Measurements from ENCODE around the gene FAM20B.

Gene FAM20B

DNA sequence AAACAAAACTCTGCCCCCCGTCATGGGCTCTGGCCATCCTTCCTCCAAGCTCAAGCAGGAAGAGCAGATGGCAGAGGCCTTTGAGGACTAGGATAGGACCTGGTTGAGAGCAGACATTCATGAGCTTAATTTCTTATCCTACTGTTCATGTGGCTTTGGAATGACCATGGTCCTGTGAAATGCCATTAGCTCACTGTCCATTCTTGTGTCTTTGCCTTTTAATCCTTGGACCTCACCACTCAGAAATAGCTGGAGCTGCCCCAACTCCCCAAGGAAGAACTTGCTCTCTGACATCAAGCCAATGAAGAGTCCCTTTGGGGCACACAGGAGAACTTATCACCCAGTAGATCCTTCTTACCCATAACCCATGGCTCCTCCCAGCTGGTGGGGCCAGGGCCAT, 11.6 kb upstream of the FAM20B start:
- TF ChIP-seq POLR2AphosphoS5 (IDR thresholded peaks at IDR 0.05; ENCODE audit: low read depth, low read length): no peak
- TF ChIP-seq TAF1 (IDR thresholded peaks at IDR 0.05; ENCODE audit: borderline replicate concordance, insufficient read depth, low read length): no peak
- TF ChIP-seq, protein P1, sequence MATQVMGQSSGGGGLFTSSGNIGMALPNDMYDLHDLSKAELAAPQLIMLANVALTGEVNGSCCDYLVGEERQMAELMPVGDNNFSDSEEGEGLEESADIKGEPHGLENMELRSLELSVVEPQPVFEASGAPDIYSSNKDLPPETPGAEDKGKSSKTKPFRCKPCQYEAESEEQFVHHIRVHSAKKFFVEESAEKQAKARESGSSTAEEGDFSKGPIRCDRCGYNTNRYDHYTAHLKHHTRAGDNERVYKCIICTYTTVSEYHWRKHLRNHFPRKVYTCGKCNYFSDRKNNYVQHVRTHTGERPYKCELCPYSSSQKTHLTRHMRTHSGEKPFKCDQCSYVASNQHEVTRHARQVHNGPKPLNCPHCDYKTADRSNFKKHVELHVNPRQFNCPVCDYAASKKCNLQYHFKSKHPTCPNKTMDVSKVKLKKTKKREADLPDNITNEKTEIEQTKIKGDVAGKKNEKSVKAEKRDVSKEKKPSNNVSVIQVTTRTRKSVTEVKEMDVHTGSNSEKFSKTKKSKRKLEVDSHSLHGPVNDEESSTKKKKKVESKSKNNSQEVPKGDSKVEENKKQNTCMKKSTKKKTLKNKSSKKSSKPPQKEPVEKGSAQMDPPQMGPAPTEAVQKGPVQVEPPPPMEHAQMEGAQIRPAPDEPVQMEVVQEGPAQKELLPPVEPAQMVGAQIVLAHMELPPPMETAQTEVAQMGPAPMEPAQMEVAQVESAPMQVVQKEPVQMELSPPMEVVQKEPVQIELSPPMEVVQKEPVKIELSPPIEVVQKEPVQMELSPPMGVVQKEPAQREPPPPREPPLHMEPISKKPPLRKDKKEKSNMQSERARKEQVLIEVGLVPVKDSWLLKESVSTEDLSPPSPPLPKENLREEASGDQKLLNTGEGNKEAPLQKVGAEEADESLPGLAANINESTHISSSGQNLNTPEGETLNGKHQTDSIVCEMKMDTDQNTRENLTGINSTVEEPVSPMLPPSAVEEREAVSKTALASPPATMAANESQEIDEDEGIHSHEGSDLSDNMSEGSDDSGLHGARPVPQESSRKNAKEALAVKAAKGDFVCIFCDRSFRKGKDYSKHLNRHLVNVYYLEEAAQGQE (IDR thresholded peaks at IDR 0.05; ENCODE audit: insufficient read depth in 1 of 2, low read depth in 2 of 2, low read length in 2 of 2): no peak
- TF ChIP-seq FOXP2 (optimal IDR thresholded peaks at IDR 0.05; ENCODE audit: borderline replicate concordance, extremely low read depth, extremely low read length, insufficient read depth): no peak
- TF ChIP-seq SIN3A (IDR thresholded peaks at IDR 0.05; ENCODE audit: borderline replicate concordance, insufficient read depth, low read length): no peak

DNA sequence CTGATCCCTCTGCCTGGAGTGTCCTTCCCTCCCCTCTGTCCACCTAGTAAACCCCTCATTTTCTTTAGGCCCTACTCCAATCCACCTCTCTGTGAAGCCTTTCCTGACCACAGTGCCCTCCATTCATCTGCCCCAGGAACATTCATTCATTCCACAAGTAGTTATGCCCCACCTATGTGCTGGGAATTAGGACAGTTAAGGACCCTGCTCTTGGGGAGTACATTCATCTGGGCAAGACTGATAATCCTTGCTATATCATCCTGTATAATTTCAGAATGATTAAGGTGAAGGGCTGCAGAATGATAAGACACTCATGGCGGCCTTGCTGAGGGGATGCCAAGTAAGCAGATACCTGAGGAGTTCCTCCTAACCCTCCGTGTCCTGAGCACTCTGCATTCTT, 10.3 kb upstream of the FAM20B start:
- no peak for TF ChIP-seq SIN3A (IDR thresholded peaks at IDR 0.05; ENCODE audit: borderline replicate concordance, insufficient read depth, low read length)
- no peak for TF ChIP-seq TAF1 (IDR thresholded peaks at IDR 0.05; ENCODE audit: borderline replicate concordance, insufficient read depth, low read length)
- TF ChIP-seq, protein P1 (IDR thresholded peaks at IDR 0.05; ENCODE audit: insufficient read depth in 1 of 2, low read depth in 2 of 2, low read length in 2 of 2): no peak
- no peak for TF ChIP-seq POLR2AphosphoS5 (IDR thresholded peaks at IDR 0.05; ENCODE audit: low read depth, low read length)
- TF ChIP-seq FOXP2 (optimal IDR thresholded peaks at IDR 0.05; ENCODE audit: borderline replicate concordance, extremely low read depth, extremely low read length, insufficient read depth): no peak

DNA sequence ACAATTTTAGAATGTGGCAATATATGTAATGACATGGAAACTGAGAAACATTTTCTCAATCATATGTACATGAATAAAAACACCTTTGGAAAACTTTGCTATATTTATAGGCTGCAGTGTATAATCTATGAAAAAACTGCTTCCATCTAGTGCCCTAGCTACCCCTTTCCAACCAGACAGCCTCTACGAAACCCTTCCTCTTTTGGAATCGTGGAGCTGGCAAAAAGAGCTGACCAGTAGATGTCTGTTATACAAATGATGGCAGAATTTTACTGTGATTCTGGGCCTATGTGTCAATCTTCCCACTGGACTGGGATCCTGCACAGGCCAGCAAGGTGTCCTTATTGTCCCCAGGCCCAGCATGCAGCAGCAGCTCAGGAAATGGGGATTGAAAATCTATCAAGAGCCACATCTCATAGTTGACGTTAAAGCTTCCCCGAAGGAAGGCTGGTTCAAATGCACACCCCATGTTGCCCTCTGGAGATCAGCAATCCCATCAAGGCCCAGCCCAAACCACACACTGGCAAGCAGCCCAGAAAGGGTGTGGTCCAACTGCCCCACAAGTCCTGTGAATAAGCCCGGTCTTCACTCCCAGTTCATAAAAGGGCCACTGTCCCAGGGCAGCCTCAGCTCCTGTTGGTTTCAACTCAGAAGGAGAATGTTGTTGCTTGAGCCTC, 8.8 kb upstream of the FAM20B start:
- TF ChIP-seq SIN3A (IDR thresholded peaks at IDR 0.05; ENCODE audit: borderline replicate concordance, insufficient read depth, low read length): no peak

DNA sequence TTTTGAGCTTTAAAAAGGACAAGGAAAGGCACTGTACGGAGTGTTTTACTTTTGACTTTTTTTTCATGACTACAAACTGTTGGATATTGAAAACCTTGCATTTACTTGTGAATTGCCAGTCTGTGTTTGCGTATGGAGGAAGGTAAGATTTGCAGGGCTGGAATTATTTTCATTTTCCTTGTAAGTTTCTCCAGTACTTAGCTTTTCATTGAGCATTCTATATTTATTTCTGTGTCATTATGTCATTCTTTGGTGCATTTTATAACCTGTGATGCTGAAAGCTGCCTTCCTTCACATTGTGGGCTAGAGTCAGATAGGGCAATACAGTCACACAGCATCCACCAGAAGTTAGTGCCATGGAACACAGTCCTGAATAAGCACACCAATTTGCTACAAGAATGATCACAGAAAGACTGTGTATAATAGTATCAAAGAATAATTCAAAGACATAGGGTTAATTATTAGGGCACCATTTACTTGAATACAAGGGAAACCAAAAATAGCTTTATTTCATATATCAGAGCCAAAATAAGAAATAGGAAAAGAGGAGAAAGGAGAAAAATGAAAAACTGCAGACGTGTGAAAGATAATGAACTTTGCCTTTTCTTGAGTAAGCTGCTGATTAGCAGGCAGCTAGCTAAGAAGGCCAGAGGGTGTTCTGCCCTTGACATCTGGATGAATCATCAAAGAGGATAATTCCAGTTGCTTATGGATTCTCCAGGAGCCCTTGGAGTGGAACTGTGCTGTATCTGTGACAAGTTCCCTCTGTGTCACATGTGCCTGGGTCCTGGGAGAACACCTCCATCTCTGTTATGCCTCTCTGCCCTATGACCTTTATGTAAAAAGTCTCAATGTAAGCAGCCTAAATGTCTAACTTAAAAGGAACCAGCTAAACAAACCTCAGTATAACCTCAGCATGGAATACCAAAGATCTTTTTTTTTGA, 8.0 kb upstream of the FAM20B start:
- TF ChIP-seq TAF1 (IDR thresholded peaks at IDR 0.05; ENCODE audit: borderline replicate concordance, insufficient read depth, low read length) (no peak), SIN3A (IDR thresholded peaks at IDR 0.05; ENCODE audit: borderline replicate concordance, insufficient read depth, low read length) (no peak), FOXP2 (optimal IDR thresholded peaks at IDR 0.05; ENCODE audit: borderline replicate concordance, extremely low read depth, extremely low read length, insufficient read depth) (no peak), POLR2AphosphoS5 (IDR thresholded peaks at IDR 0.05; ENCODE audit: low read depth, low read length) (no peak)
- TF ChIP-seq, protein P1 (IDR thresholded peaks at IDR 0.05; ENCODE audit: insufficient read depth in 1 of 2, low read depth in 2 of 2, low read length in 2 of 2): no peak

DNA sequence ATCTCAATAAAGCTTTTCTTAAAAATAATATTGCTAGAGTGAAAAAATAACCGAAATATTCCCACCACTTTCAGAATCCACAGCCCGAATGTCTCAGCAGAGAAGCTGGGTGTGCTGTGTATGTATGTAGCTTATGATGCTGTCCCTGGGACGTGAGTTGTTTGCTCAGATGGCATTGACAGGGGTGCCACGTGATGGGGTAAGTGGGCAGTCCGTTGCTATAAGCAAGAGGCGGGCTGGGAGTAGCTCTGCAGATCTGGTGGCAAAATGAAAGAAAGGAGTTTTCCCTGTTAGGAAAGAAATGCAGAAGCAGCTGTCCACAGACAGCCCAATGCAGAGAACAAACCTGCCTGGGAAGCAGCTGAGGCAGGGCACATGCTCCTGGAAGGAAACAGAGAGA, 3.8 kb upstream of the FAM20B start:
- TF ChIP-seq SIN3A (IDR thresholded peaks at IDR 0.05; ENCODE audit: borderline replicate concordance, insufficient read depth, low read length): no peak
- TF ChIP-seq, protein P1 (IDR thresholded peaks at IDR 0.05; ENCODE audit: insufficient read depth in 1 of 2, low read depth in 2 of 2, low read length in 2 of 2): no peak
- TF ChIP-seq FOXP2 (optimal IDR thresholded peaks at IDR 0.05; ENCODE audit: borderline replicate concordance, extremely low read depth, extremely low read length, insufficient read depth): no peak
- no peak for TF ChIP-seq TAF1 (IDR thresholded peaks at IDR 0.05; ENCODE audit: borderline replicate concordance, insufficient read depth, low read length)
- no peak for TF ChIP-seq POLR2AphosphoS5 (IDR thresholded peaks at IDR 0.05; ENCODE audit: low read depth, low read length)
